Sigmoid colon (tissue), 4 donors: Measurements from ENCODE around the gene ANK2.

Experiments used
- CTCF ChIP-seq, 4 experiments: fragments of 450-650 bp in 3 of 4; fragments of 200-600 bp in 1 of 4; IDR thresholded peaks; one replicate each; pipeline ENCODE4 v1.5.1; 2016 to 2019; ENCODE audit warnings: antibody characterized with exemption in 4 of 4, mild to moderate bottlenecking in 3 of 4, moderate library complexity in 2 of 4
- EP300 ChIP-seq, 4 donors: sonication (generic); formaldehyde crosslinking; IDR thresholded peaks; one replicate each; pipeline ENCODE4 v1.6.1; 2017; ENCODE audit warnings: antibody characterized with exemption in 4 of 4
- POLR2A ChIP-seq, 2 donors: fragments of 450-650 bp; IDR thresholded peaks; one replicate each; pipeline ENCODE4 v1.6.1; 2016; ENCODE audit warnings: antibody characterized with exemption in 2 of 2, mild to moderate bottlenecking in 2 of 2, moderate library complexity in 2 of 2
- POLR2AphosphoS5 ChIP-seq, 4 donors: sonication (generic); formaldehyde crosslinking; IDR thresholded peaks; one replicate each; pipeline ENCODE4 v1.6.1; 2017; ENCODE audit warnings: antibody characterized with exemption in 4 of 4

- TF ChIP-seq CTCF (IDR thresholded peaks at IDR 0.05) (no peak), POLR2A (IDR thresholded peaks at IDR 0.05) (no peak), POLR2AphosphoS5 (IDR thresholded peaks at IDR 0.05) (no peak), EP300 (IDR thresholded peaks at IDR 0.05) (no peak)
Measured at GRCh38 chr4:113146876-113147358, 97.5 kb downstream of the ANK2 start.
